Heart right ventricle (tissue), 16 donors: ENCODE measurements around the gene TLR8. TPM values are rescaled to one million over a fixed set of nuclear protein-coding genes. Genes with fewer than 3 reads are reported as not detected.

ENCODE experiments used
- ATAC-seq, 8 donors: fragments of 200-7000 bp; cut with Tn5 transposase; one replicate each; pipeline ENCODE4 v1.9.1; 2020; ENCODE audit warnings: mild to moderate bottlenecking in 8 of 8, moderate library complexity in 8 of 8, moderate number of reproducible peaks in 1 of 8
- DNase-seq, 2 donors: peaks; one replicate each; pipeline ENCODE4 v3.0.0-alpha.2; 2020
- H3K27ac ChIP-seq, 10 donors: fragments of 200-600 bp; sonication (generic) in 2 of 10; one replicate each; pipeline versions ENCODE4 v1.5.0 to v1.8.0; 2020 to 2022; ENCODE audit warnings: mild to moderate bottlenecking in 3 of 10
- H3K27me3 ChIP-seq, 7 donors: fragments of 200-600 bp; one replicate each; pipeline ENCODE4 v1.8.0; 2021 to 2022; ENCODE audit warnings: mild to moderate bottlenecking in 2 of 7
- H3K36me3 ChIP-seq, 9 donors: fragments of 200-600 bp; sonication (generic) in 1 of 9; one replicate each; pipeline versions ENCODE4 v1.5.0 to v1.8.0; 2020 to 2022; ENCODE audit warnings: mild to moderate bottlenecking in 2 of 9
- H3K4me1 ChIP-seq, 9 donors: fragments of 200-600 bp; sonication (generic) in 1 of 9; one replicate each; pipeline versions ENCODE4 v1.5.0 to v1.8.0; 2020 to 2022; ENCODE audit warnings: mild to moderate bottlenecking in 4 of 9
- H3K4me3 ChIP-seq, 10 donors: fragments of 200-600 bp; sonication (generic) in 2 of 10; one replicate each; pipeline versions ENCODE4 v1.5.0 to v1.8.0; 2020 to 2022; ENCODE audit warnings: mild to moderate bottlenecking in 7 of 10, moderate library complexity in 2 of 10
- H3K9me3 ChIP-seq, 11 donors: fragments of 200-600 bp in 10 of 11; sonication (generic) in 2 of 11; one replicate each; pipeline versions ENCODE4 v1.5.0 to v1.8.0; 2013 to 2022; ENCODE audit warnings: mild to moderate bottlenecking in 2 of 11, control low read depth in 1 of 11, moderate library complexity in 1 of 11
- WGBS, 2 donors: extraction: QIAGEN DNeasy Blood & Tissue Kit; methylation state at CpG; one replicate each; pipeline ENCODE4 v1.1.7; 2013; ENCODE audit warnings: inconsistent platforms in 1 of 2; 5-methylcytosine and 5-hydroxymethylcytosine counted together
- intact Hi-C, 10 donors: fragments of 100-400 bp; cut with DNase I; formaldehyde crosslinking; loops; one replicate each; pipeline versions ENCODE4 v1.11.1 to v1.14.2; 2022
- long read RNA-seq, 3 donors: library from polyadenylated mRNA; unstranded; transcript quantifications; one replicate each; pipeline ENCODE4 v2.0.0, GENCODE V29; 2020 to 2021
- polyA plus RNA-seq, 2 donors: library from polyadenylated mRNA; stranded (reverse); fragments of 200-250 nt; gene quantifications; one replicate each; pipeline ENCODE4 v1.2.3, GENCODE V29; 2013
- total RNA-seq, 10 donors: library from RNA; stranded (reverse); fragmentation: NEBNext Ultra II Directional in 3 of 10; extraction: Animal tissue kit (Norgen Biotek cat#: 25700) in 3 of 10; gene quantifications; one replicate each; pipeline versions ENCODE4 v1.2.1 to v1.2.4, GENCODE V29; 2021 to 2023
- TF ChIP-seq, protein P1 (sequence below), 9 donors: fragments of 200-600 bp; sonication (generic) in 2 of 9; IDR thresholded peaks; one replicate each; pipeline versions ENCODE4 v1.5.0 to v1.8.0; 2021 to 2022; ENCODE audit warnings: antibody characterized with exemption in 9 of 9, mild to moderate bottlenecking in 5 of 9, moderate library complexity in 1 of 9
- donor health status: Arrhythmogenic right ventricular cardiomyopathy.
- donor health status: ischemic (EF 13 %, LVEDD 7.1; RV severe dilation, severe dysfunction).
- donor health status: healthy with polysubstance abuse.
- donor health status: DM: no; HTN: yes; CAD: no.
- donor health status: DM: no; HTN: no; CAD: no.
- donor health status: ischemic (EF 25% LVEDD 6.9; RV normal size, moderate dysfunction).
- donor health status: ischemic (EF 25% LVEDD 5.7; RV mildly dilated, moderate dysfunction).
- donor health status: healthy.
- donor health status: DM: yes; HTN: yes; CAD: no.
- donor health status: Ischemic cardiomyopathy.
- donor health status: ischemic (EF 35%, LVEDD 5.7; RV mildly dilated, moderate dysfunction).
- donor health status: nonischemic (EF 11% LVEDD 7.7; RV severe dilation, severe dysfunction).
- donor health status: DM: yes; HTN: yes; CAD: no.
- donor health status: PGD.
- donor health status: ischemic (EF 29% LVEDD 5.4; RV normal size, mild dysfunction).
- donor health status: nonischemic (EF 23%, LVEDD 6.1; RV moderate dilation, normal function).

The TLR8 gene
- 1 to 10 TPM in 4 of 10 donors, under 1 TPM in 6; 0.17 to 6.9 (median 0.67) TPM for total RNA-seq
- under 1 TPM; 0.07 to 0.23 TPM for polyA plus RNA-seq
- long read RNA-seq, donor 1, partial matches to known transcripts = 1 of 1 reads
- long read RNA-seq, donor 1, other reads (novel, unspliced or antisense) = 0 of 1 reads
- long read RNA-seq, donor 2 = 0 reads
- long read RNA-seq, donor 3 = 0 reads

DNA sequence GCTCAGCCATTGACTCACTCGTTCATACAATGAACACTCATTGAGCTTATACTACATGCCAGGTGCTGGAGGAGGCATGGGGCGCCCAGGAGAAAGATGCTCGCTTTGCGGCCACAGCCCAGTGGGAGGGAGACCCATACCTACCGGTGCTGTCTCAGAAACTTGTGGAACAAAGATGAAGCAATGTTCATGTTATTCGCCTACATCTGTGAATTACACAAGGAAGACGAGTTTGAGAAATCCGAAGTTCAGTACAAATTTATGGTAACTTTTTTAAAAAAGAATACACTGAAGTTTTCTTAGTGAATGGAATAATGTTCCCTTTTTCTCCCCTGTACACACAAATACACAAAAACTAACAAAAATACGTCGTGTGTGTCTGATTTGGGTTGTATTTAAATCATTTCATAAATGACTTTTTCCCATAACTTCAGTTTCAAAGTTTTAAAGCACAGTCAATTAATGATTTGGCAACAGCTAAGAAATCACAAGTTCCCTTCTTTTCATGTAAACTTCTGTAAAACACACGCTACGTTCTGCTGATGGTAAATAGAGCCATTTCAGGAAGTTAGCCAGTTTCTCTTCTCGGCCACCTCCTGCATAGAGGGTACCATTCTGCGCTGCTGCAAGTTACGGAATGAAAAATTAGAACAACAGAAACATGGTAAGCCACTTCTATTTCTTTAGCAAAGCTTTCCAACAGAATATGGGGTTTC, at the start of gene TLR8:
Gene TLR8 (plus strand): TSS at position 575 of the 716 bp plus-strand sequence. CDS start 87 bp downstream, at position 662.
- no peaks in the 10 kb centered on the region for H3K36me3 ChIP-seq
- H3K27me3 ChIP-seq = peaks cover 0 to 55% (median 0%) of the 10 kb centered on the region in 7 donors
- intact Hi-C loops = no loop called here
- H3K4me1 ChIP-seq = peaks cover 0 to 12% (median 0%) of the 10 kb centered on the region in 9 donors
- H3K27ac ChIP-seq = peak within 1 kb of the TSS in 1 of 10 donors; percentile 64
- ATAC-seq (no peak), DNase-seq (no peak)
- H3K9me3 ChIP-seq = no peaks in the 10 kb centered on the region
- H3K4me3 ChIP-seq = peak within 1 kb of the TSS in 1 of 10 donors; percentile 39
- TF ChIP-seq, protein P1, sequence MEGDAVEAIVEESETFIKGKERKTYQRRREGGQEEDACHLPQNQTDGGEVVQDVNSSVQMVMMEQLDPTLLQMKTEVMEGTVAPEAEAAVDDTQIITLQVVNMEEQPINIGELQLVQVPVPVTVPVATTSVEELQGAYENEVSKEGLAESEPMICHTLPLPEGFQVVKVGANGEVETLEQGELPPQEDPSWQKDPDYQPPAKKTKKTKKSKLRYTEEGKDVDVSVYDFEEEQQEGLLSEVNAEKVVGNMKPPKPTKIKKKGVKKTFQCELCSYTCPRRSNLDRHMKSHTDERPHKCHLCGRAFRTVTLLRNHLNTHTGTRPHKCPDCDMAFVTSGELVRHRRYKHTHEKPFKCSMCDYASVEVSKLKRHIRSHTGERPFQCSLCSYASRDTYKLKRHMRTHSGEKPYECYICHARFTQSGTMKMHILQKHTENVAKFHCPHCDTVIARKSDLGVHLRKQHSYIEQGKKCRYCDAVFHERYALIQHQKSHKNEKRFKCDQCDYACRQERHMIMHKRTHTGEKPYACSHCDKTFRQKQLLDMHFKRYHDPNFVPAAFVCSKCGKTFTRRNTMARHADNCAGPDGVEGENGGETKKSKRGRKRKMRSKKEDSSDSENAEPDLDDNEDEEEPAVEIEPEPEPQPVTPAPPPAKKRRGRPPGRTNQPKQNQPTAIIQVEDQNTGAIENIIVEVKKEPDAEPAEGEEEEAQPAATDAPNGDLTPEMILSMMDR (IDR thresholded peaks at IDR 0.05) = no peak
- 90 to 93% methylated on average over 15 of the region's 15 CpGs for WGBS, 2 donors

DNA sequence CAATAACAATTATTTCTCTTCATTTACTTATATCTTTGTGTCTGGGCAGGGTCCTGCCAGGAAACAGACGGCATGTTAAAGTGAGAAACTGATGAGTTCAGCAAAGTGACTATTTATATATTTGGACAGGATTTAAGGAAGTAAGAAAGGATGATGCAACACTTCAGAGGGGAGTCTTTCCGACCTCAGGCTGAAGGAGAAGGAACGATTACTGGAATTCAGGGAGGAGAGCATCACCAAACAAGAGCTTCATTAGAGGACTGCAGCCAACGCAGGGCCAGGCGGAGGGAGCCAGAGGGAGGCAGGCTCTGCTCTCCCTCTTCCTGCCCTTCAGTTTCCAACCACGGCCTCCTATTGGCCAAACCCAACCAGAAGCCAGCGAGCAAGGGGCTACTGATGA, 41.1 kb upstream of the TLR8 start:
- Histone ChIP-seq H3K27me3 (peaks cover 0 to 4% (median 0%) of the 10 kb centered on the region in 7 donors), H3K4me1 (peaks cover 0 to 12% (median 0%) of the 10 kb centered on the region in 9 donors), H3K9me3 (peaks cover 0 to 13% (median 0%) of the 10 kb centered on the region in 11 donors), H3K27ac (no peak overlapping the region), H3K36me3 (no peaks in the 10 kb centered on the region), H3K4me3 (no peak overlapping the region)
- TF ChIP-seq, protein P1 (IDR thresholded peaks at IDR 0.05) = no peak
- WGBS, 2 donors = 51 to 53% methylated on average over 6 to 7 of the region's 7 CpGs
- ATAC-seq (no peak), DNase-seq (no peak)
- intact Hi-C loops = no loop called here

DNA sequence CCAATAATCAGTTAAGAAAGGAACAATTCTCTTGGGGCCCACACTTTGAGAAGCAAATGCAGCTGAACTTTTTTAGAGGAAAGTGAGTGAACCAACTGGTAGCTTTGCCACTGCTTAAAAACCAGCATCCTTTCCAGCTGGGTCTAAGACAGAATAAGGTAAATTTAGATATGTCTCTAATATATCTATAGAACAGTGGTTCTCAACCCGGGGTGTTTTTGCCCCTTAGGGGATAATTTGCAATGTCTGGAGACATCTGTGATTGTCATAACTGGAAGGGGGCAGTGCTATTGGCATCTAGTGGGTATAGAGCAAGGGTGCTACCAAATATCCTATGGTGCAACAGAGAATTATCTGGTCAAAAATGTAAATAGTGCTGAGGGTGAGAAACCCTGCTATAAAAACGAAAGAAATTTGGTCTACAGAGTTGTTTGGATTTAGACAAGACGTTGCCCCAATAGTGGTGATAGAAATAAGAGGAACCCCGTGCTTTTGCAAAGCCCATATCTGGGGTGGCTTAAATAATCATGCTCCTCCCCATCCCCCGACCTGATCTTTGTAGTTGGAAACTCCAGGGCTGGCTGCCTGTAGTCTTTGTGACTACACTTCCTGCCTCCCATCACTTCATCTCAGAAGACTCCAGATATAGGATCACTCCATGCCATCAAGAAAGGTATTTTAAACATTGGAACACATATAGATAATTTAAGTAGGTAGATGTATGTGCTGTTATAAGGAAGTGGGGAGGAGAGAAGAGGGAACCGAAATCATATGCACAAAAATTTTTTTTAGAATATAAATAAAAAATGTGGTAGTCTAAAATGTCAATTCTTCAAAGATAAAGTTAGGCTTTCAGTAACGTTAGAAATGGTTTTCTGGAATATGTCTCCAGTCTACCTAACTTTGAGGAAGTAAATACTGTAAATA, 39.7 kb upstream of the TLR8 start, which contains the start of gene TLR7:
Gene TLR7 (plus strand): TSS at position 622 of the 927 bp plus-strand sequence. CDS start 507 bp downstream, outside the sequence.
- ATAC-seq (no peak), DNase-seq (no peak)
- H3K27me3 ChIP-seq = peaks cover 0 to 13% (median 0%) of the 10 kb centered on the region in 7 donors
- intact Hi-C loops = no loop called here
- TF ChIP-seq, protein P1 (IDR thresholded peaks at IDR 0.05) = no peak
- peaks cover 0 to 13% (median 0%) of the 10 kb centered on the region in 11 donors for H3K9me3 ChIP-seq
- peaks cover 0 to 12% (median 0%) of the 10 kb centered on the region in 9 donors for H3K4me1 ChIP-seq
- no peaks in the 10 kb centered on the region for H3K36me3 ChIP-seq
- H3K27ac ChIP-seq = peak within 1 kb of the TSS in 1 of 10 donors; percentile 45
- WGBS, 2 donors = 68 to 73% methylated on average over 7 of the region's 7 CpGs
- peak within 1 kb of the TSS in 1 of 10 donors; percentile 15 for H3K4me3 ChIP-seq

DNA sequence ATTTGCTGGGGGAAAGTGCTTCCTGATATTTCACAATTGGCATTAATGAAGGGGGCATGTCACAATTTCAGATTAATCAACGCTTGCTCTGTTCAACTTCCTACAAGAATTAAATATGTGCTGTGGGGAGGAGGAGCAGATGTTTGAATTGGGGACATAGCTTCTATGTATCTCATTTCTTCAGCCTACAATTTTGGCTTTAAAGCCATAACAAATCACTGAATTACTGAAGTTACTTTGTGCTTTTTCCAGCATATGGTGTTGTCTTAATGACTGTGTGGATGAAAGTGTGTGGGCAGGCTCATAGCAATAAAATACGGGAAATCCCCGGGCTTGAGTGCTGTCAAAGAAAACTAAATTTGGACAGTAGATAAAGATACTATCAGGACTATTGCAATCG, 38.7 kb upstream of the TLR8 start:
- WGBS, 2 donors = 58% methylated on average over 4 of the region's 4 CpGs
- no peak for ATAC-seq
- H3K4me3 ChIP-seq = peak overlapping the region in 1 of 10 donors; percentile 15

More for the DNA sequence above, 38.7 kb upstream of the TLR8 start:
- Histone ChIP-seq H3K36me3 (no peaks in the 10 kb centered on the region), H3K4me1 (peaks cover 0 to 12% (median 0%) of the 10 kb centered on the region in 9 donors), H3K27ac (peak overlapping the region in 1 of 10 donors; percentile 45), H3K27me3 (peaks cover 0 to 15% (median 0%) of the 10 kb centered on the region in 7 donors), H3K9me3 (peaks cover 0 to 13% (median 0%) of the 10 kb centered on the region in 11 donors)
- no peak for DNase-seq
- intact Hi-C loops = no loop called here
- TF ChIP-seq, protein P1 (IDR thresholded peaks at IDR 0.05) = no peak
